ENCODE measurements around the gene IFI6. TPM values are rescaled to one million over a fixed set of nuclear protein-coding genes. Genes with fewer than 3 reads are reported as not detected.
"Not testable (repeated sequence)": the region's sequence is repeated elsewhere in the genome, so short reads cannot be mapped to it uniquely, and the experiment has no call there.

IFI6 gene
- 257 and 342 TPM in 2 replicates for total RNA-seq (2014; rRNA removed; shearing (Covaris generic))

- DNase-seq (ENCODE audit: low spot score): peak; percentile 97
These were observed at the start of gene IFI6 for GRCh38 chr1:27671964-27672749. TSS of gene IFI6 (minus strand) at chr1:27672192. CDS start at chr1:27669314, 2,878 bp downstream.

- no peak for DNase-seq (ENCODE audit: low spot score)
These were observed 47.6 kb upstream of the IFI6 start for GRCh38 chr1:27719286-27720251.

GRCh38 chr1:27716262-27716895, 44.4 kb upstream of the IFI6 start:
- no peak for DNase-seq (ENCODE audit: low spot score)

GRCh38 chr1:27713869-27714513, 42.0 kb upstream of the IFI6 start:
- no peak for DNase-seq (ENCODE audit: low spot score)

- no peak for DNase-seq (ENCODE audit: low spot score)
These were observed 41.2 kb upstream of the IFI6 start for GRCh38 chr1:27713139-27713725.

GRCh38 chr1:27710574-27710973, 38.6 kb upstream of the IFI6 start:
- no peak for DNase-seq (ENCODE audit: low spot score)

- DNase-seq (ENCODE audit: low spot score): no peak
These were observed 33.6 kb upstream of the IFI6 start for GRCh38 chr1:27705545-27705944.

- no peak for DNase-seq (ENCODE audit: low spot score)
These were observed 33.0 kb upstream of the IFI6 start for GRCh38 chr1:27704958-27705357.

GRCh38 chr1:27696835-27697234, 24.8 kb upstream of the IFI6 start:
- DNase-seq (ENCODE audit: low spot score): not testable (repeated sequence)

GRCh38 chr1:27690183-27690582, 18.2 kb upstream of the IFI6 start:
- no peak for DNase-seq (ENCODE audit: low spot score)

GRCh38 chr1:27689423-27690173, 17.6 kb upstream of the IFI6 start:
- peak; percentile 52 for DNase-seq (ENCODE audit: low spot score)

- DNase-seq (ENCODE audit: low spot score): no peak
These were observed 15.9 kb upstream of the IFI6 start for GRCh38 chr1:27687906-27688305.

GRCh38 chr1:27686223-27686990, 14.4 kb upstream of the IFI6 start:
- DNase-seq (ENCODE audit: low spot score): no peak

- DNase-seq (ENCODE audit: low spot score): no peak
These were observed 12.2 kb upstream of the IFI6 start for GRCh38 chr1:27684176-27684575.

GRCh38 chr1:27682351-27682944, 10.5 kb upstream of the IFI6 start:
- DNase-seq (ENCODE audit: low spot score): no peak

- not testable (repeated sequence) for DNase-seq (ENCODE audit: low spot score)
These were observed 9.6 kb upstream of the IFI6 start for GRCh38 chr1:27681580-27681979.

- not testable (repeated sequence) for DNase-seq (ENCODE audit: low spot score)
These were observed 8.3 kb upstream of the IFI6 start for GRCh38 chr1:27680225-27680791.

GRCh38 chr1:27678747-27679146, 6.8 kb upstream of the IFI6 start:
- no peak for DNase-seq (ENCODE audit: low spot score)

GRCh38 chr1:27676410-27676809, 4.4 kb upstream of the IFI6 start:
- DNase-seq (ENCODE audit: low spot score): no peak
